SH-SY5Y (cell line): Measurements from ENCODE around the gene KRT3.

Experiments used
- GATA2 ChIP-seq: IDR thresholded peaks from 2 replicates; pipeline ENCODE4 v1.6.1; 2011; ENCODE audit warnings: mild to moderate bottlenecking, low read depth, low read length
- GATA3 ChIP-seq: IDR thresholded peaks from 2 replicates; pipeline ENCODE4 v1.6.1; 2011; ENCODE audit warnings: low read depth, mild to moderate bottlenecking, low read length, moderate library complexity

DNA sequence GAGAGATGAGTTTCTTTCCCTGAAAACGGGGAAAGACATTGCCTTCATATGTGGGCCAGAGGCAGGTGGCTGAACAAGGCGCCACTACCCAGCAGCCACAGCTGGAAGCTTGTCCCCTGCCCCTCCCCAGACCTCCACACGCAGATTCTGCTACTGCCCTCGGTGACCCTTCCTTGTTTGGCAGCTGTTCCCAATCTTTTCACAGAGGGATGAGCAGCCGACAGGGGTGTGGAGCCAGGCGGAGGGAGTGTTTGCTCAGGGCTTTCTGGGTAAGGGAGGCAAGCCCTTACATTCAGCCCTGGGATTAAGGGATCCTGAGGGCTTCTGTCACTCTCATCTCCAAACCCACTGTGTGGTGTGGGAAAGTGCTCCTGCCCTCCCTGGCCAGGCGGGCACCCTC, 22.5 kb upstream of the KRT3 start:
- TF ChIP-seq GATA2 (no peak), GATA3 (no peak)
